GM18499 (cell line): ENCODE results near the gene DNASE1L3.
"Not testable (repeated sequence)": the region's sequence is repeated elsewhere in the genome, so short reads cannot be mapped to it uniquely, and the experiment has no call there.

Experiments
- ATAC-seq: cut with Tn5 transposase; IDR thresholded peaks from one replicate; pipeline ENCODE4 v1.9.1; 2021; ENCODE audit warnings: moderate number of reproducible peaks; ENCODE audit not compliant: insufficient read depth, unreplicated experiment

The DNASE1L3 gene

DNA sequence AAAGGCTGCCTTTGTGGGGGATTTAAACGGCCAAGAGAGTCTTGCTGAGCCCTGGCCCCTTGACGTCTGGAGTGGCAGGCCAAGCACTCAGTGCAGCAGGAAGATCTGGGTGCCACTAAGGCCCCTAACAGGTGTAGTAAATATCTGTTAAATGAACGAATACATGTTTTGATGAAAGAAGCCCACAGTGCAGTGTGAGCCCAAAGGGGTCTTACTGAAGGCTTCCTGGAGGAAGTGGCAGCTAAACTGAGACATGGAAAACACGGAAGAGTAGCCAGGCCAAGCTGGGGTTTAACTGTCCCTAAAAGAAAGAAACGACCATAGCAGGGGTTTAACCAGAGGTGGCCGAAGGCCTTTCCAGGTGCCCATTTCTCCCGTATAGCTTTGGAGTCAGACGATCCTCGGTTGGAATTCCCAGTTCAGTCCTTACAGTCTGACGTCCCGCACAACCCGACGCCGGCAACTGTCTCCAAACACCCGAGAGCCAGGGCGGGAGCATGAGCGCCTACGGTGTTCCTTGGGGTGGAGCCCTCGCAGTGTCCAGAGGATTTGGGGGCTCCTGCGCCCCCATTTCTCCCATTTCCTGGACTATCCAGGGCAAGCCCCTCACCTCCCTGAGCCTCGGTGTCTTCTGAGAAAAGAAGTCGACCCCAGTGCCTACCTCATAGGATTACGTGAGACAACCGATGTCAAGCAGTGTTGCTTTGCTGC is 25.9 kb upstream of the DNASE1L3 start:
- no peak for ATAC-seq

DNA sequence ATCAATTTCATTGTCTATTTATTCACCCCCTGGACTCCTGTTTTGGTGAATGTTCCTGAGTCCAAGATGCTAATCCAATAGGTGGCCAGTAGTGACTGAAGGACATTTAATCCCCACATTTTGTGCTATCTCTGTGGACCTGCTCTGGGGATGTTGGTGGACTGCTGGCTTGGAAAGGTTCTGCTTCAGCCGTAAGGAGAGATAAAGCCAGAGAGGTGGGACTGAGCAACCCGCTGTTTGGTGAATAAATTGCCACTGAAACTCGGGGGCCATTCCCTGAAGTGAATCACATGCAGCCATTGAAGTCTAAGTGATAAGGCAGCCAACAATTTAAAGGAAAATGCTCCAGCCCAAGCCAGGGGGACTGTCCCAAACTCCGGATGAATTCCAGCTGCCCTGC is 25.2 kb upstream of the DNASE1L3 start:
- ATAC-seq: no peak

DNA sequence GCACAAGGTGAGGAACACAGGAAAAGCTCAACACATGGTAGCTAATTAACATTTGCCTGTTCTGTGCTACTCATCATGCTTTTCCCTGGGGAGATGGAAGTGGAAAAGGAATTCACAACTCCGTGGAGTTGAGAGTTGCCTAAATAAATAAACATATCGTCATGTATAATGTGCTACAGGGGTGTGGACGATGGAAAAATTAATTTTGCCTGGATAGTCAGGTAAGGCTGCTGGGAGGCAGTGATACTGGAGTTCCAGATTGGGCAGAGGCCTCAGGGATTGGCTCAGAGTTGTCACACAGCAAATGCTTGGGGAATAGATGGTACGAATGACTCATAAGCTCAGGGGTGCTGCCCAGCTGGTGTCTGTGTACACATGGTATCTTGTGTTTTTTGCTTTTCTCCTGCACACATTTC is 23.8 kb upstream of the DNASE1L3 start:
- ATAC-seq: no peak

DNA sequence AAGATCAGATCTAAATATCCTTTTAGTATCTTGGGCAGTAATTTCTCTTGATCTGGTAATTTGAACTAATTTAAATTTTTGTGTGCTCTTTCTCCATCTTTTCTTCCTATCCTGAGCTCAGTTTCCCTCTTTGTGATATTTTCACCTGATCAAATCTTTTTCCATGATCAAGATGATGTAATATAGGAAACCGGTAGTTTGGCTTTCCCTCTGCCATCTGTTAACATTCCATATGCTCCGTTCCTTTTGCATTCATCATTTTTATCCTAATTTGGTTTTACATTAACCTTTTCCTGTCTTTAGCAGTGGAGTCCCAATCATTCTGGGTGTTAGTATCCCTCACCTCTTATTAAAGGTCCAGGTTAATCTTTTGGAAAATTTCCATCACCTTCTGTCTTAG is 20.9 kb upstream of the DNASE1L3 start:
- no peak for ATAC-seq

DNA sequence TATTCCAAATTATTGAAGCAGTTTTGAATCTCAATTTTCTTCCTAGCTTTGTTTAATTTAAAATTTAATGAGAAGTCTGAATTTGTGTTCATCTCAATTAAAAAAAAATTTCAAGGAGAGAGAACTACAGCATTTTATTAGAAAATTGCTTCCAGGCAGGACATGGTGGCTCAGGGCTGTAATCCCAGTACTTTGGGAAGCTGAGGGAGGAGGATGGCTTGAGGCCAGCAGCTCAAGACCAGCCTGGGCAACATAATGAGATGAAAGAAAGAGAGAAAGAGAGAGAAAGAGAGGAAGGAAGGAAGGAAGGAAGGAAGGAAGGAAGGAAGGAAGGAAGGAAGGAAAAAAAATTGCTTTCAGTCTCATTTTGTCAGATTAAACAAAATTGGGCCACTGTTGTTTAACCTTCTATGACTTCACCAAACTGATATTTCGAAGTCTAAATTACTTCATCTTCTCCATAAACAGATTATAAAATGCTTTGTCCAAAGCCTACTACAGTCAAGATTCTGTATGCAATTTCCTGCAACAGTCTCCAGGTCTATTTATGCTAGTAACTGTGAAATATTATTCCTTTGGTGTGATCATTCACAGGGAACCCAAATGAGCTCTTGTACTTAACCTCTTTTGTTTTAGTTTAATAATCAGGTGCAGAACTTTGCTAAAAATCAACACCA is 20.2 kb upstream of the DNASE1L3 start:
- ATAC-seq: no peak

DNA sequence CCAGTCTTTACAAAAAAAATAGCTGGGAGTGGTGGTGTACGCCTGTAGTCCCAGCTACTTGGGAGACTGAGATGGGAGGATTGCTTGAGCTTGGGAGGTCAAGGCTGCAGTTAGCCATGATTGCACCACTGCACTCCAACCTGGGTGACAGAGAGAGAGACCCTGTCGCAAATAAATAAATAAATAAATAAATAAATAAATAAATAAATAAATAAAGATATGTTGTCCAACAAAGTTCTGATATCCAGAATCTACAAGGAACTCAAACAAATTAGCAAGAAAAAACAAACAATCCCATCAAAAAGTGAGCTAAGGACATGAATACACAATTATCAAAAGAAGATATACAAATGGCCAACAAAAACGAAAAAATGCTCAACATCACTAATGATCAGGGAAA is 17.2 kb upstream of the DNASE1L3 start:
- not testable (repeated sequence) for ATAC-seq

DNA sequence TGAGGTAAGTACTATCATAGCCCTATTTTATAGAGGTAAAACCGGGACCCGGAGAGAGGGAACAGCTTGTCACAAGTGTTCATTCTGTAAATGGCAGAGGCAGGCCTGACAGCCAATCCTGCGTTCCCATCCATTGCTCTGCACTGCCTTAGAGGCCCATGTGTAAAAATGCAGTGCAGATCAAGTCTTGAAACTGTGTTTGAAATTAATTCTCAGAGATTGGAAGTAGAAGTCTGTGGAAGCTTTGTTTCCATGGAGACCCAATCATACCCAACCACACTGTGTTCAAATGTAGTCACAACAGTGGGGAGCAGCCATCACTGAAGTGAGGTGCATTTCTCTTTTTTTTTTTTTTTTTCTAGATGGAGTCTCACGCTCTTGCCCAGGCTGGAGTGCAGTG is 13.1 kb upstream of the DNASE1L3 start:
- no peak for ATAC-seq

DNA sequence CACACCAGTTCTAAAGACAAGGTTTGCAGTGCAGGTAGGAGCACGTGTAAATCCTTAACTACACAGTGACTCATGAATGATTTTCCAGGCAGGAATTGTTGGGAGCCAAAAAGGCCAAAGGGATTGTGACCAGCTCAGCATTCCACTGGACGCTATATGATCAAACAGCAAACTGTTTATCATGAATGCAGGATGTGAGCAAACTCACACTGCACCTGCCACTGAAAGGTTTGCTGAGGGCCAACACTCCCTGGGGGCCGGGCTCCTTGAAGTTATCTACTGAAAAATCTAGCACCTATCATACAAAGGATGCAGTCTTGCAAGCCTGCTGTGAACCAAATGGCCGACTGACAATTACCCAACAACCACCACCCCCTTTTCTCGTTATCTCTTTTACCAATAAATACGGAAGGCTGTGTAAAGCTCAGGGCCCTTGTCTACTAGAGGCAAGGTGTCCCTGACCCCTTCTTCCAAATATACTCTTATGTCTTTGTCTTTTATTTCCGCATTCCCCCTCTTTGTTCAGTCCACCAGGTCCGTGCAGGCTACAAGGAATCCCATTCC is 11.5 kb upstream of the DNASE1L3 start:
- no peak for ATAC-seq

DNA sequence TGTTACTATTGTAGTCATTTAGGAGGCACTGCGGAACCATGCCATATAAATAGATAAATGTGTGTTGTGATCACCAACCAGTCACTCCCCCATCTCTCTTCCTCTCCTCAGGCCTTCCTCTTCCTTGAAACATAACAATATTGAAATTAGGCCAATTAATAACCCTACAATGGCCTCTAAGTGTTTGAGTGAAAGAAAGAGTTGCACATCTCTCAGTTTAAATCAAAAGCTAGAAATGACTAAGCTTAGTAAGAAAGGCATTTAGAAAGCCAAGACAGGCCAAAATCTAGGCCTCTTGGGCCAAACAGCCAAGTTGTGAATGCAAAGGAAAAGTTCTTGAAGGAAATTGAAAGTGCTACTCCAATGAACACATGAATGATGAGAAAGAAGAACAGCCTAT is 8.1 kb upstream of the DNASE1L3 start:
- no peak for ATAC-seq

DNA sequence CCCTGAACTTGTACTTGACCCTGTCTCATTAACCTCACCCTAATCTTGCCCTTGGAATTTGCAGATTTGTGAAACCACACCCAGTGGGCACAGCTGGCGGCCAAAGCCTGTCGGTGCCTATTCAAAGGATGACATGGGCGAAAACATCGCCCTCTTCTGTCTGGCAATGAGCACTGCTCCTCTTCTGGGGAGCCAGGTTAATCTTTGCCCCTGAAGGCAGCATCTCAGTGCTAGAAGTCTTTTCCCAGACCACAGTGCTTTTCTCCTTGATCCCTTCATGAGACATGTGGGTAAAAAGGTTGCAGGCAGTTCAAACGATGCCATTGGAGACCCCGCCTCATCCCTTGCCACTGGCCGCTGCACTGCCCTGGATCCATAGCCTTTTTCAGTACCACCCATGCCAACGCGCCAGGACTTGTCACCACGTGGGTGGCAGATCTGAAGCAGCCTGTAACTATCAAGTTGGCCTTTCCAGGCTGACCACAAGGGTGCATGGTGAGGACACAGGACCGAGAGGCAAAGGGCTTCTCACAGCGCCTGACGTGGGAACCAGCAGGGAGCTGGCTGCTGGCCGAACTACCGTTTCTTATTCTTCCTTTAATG is 6.5 kb upstream of the DNASE1L3 start:
- no peak for ATAC-seq

DNA sequence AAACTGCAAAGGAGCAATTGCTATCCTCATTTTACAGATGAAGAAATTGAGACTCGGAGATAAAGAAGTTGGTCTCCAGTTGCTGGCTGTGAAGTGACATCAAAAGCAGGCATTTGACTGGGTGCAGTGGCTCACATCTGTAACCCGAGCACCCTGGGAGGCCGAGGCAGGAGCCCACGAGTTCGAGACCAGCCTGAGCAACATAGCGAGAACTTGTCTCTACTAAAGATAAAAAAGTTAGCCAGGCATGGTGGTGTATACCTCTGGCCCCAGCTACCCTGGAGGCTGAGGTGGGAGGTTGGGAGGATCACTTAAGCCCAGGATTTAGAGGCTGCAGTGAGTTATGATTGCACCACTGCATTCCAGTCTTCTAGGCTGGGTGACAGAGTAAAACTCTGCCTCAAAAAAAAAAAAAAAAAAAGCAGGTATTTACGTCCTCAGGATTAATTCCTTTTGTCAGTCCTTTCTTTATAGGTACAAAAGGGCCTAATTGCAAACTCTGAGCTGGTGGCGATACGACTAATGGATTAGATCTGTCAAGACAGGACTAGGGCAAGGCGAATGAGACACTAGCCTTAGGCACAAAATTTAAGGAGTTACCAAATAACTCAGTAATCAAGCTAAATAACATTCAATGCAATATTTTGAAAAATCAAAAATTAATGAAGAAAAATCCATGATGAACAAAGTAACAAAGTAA is 5.9 kb upstream of the DNASE1L3 start:
- no peak for ATAC-seq

DNA sequence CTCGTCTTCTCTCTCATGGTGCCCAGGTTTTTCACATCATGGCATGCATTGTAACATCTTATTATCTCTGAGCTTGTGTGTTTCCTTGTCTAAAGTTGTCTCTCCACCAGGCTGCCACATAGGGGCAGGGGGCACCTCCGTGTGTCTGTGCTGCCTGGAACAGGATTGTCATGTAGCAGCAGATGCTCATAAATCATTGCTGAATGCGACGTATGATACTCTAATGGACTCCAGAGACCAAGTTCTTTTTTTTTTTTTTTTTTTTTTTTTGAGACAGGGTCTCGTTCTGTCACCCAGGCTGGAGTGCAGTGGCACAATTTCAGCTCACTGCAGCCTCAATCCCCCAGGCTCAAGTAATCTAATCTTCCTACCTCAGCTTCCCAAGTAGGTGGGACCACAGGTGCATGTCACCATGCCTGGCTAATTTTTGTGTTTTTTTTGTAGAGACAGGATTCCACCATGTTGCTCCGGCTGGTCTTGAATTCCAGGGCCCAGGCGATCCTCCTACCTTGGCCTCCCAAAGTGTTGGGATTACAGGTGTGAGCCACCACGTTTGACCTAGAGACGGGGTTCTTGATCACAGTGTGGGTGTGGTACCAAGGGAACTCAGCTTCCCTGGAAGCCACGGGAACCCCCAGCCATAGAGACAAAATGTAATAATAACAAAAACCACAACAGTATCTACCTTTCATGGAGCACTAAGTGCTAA is 4.7 kb upstream of the DNASE1L3 start:
- ATAC-seq: no peak

DNA sequence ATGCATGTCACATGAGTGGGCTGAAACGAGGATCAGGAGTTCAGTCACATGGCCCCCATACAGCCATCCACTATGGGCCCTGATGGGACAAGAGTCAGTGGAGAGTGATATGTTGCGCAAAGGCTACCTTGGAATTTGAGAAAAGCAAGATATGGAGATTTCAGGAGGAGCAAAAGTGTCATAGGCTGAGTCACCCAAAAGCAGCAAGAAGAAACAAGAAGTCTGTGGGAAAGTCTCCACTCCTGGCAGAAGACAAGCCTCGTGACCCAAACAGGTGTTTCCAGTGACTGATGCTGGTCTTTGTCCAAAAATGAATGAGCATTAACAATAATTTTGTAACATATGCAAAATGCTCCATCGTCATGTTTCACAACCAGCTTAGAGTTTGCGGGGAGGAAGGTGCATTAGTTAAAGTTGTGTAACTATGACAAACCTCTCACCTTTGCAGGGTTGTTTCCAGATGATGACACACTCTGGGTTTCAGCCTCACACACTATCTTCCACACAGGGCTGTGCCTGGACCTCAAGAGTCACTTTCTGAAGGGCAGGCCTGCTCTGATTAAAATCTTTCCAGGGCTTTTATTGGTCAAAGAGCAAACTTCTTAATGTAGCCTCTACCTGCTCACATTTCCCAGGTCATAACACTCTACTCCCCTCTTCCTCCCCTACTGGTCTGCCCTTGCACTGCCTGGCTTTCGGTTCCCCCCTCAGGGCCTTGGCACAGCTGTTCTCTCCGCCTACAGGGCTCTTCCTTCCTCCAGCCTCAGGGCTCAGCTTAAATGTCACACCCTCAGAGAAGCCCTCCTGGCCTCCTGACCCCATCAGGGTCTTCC is 3.9 kb upstream of the DNASE1L3 start:
- peak; percentile 71 for ATAC-seq

DNA sequence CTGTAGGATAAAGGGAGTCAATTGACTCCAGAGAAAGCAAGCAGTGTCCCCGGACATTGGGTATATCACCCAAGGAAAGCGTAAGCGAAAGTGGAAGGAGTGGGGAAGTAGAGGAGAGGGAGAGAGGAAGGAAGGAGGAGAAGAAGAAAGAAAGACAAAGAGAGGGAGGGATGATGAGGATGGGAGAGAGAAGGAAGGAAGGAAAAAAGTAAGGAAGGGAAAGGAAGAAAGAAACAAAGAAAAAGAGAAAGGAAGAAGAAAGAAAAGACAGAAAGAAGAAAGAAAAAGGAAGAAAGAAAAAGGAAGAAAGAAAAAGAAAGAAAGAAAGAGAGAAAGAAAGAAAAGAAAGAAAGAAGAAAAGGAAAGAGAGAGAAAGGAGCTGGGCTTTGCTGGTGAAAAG is 839 bp downstream of the DNASE1L3 start:
- no peak for ATAC-seq

DNA sequence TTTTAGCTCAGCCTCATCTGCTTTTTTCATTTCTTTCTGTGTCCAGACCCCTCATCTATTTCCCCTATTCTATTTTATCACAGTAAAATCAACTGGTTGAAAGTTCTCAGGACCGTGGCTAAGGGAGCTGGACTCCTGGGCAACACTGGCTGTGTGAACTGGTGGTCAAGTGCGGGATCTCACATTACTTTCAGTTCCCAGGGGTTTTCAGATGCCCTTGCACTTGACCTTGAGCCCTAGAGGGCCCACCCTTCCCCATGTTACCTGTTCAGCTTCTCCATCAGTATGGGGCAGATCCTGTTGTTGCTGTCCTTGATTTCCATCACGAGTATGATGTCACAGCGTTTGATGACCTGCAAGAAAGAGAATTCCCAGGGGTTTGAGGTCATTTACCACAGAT is 2.8 kb downstream of the DNASE1L3 start:
- no peak for ATAC-seq

DNA sequence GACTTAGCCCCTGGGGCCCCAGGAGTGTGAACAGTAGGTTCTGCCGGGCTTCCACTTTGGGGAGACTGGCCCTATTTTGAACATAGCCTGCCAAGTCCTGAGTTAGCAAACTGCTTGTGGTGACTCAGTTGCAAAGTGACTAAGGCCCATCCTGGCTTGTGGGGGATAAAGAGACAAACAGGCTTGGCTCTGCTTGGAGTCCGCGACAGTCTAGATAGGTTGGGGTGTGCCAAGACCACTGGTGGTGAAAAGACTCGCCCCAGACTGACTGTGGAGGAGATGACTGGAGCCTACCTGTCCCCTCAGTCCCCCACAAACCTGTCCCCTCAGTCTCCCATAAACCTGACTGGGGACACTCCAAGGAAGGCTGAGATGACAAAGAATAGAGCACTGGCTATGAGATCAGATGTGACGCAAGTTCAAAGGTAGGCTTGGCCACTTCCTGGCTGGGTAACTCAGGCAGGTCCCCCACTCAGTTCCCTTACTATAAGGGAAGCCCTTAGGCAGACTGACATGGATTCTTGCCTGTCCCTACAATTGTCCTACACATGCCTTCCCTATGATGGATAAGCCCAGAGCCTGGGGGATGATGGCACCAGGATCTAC is 4.3 kb downstream of the DNASE1L3 start:
- ATAC-seq: no peak

DNA sequence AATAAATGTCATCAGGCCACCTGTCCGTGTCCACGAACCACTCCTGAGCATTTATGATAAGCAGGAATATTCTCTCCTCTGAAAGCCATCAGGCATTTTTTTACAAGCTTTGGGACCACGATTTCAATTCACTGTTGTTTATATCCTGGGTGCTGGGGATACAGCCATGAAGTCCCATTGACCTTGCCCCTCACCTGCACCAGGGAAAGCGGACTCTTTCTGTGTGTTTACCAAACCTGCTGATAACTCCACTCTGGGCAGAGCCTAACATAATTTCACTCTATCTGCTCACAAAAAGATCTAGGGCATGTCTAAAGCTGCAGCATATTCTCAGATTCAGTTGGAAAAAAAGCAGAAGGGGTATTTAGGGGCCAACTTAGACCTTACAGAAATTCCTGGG is 4.8 kb downstream of the DNASE1L3 start:
- no peak for ATAC-seq

DNA sequence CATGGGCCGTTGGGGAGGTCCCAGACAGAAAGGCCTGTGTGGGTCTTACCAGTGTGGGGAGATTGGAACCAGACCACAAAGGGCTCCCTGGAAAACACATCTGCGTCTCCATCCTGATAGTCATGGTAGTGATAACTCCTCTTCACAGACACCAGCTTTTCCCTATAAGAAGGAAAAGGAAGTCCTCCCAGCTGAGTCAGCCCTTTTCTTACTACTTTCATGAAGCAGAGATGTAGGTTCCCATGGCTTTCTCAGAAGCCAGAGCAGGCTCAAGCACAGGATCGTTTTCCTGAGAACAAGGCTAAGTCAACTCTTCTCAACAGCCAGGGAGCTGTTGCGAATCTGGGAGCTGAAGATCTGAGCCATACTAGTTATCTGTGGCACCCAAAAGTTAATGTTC is 6.1 kb downstream of the DNASE1L3 start:
- no peak for ATAC-seq

DNA sequence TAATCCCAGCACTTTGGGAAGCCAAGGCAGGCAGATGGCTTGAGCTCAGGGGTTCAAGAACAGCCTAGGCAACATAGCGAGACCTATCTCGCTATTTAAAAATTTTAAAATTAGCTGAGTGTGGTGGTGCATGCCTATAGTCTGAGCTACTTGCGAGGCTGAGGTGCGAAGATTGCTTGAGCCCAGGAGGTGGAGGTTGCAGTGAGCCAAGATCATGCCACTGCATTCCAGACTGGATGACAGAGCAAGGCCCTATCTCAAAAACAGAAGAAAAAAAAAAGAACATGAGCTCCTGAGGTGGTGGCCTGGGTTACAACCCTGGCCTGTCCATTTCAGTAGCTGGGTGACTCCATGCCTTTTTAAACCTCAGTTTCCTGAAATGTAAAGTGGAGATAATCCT is 7.2 kb downstream of the DNASE1L3 start:
- no peak for ATAC-seq
